Right hindlimb (tissue), 1 donor: ENCODE measurements around the gene SUPT6H.

Source experiments
- DNase-seq: peaks from one replicate; pipeline ENCODE4 v3.0.0-alpha.2; 2018

Gene SUPT6H

DNA sequence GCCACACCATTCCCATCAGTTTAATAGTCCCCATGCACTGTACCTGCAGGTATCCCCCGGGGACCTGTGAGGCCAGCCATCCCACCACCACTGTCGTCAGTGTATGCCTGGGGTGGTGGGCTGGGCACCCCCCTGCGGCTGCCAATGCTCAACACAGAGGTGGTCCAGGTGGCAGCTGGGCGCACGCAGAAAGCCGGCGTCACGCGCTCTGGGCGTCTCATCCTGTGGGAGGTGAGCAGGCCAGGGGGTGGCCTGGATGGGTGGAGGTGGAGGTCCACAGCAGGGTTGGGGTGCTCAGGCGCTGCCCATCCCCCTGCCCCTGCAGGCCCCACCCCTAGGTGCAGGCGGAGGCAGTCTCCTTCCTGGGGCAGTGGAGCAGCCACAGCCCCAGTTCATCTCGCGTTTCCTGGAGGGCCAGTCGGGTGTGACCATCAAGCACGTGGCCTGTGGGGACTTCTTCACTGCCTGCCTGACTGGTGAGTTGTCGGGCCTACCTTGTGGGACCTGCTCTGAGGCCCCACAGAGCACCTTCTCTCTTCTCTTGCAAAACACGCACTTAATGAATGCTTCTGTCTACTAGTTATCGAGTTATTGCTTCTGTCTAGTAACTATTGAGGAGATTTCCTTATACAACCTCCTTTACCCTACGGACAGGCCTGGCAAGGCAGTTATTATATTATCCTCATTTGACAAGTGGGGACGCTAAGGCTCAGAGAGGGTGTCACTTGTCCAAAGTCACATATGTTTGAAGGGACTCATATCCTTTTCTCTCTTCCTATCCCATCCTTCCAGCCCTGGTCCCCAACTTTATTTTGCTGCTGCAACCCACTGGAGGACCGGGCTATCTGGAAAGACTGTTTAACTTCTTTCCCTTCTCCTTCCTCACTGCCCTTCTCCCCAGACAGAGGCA, 76.0 kb downstream of the SUPT6H start:
- DNase-seq: no peak

DNA sequence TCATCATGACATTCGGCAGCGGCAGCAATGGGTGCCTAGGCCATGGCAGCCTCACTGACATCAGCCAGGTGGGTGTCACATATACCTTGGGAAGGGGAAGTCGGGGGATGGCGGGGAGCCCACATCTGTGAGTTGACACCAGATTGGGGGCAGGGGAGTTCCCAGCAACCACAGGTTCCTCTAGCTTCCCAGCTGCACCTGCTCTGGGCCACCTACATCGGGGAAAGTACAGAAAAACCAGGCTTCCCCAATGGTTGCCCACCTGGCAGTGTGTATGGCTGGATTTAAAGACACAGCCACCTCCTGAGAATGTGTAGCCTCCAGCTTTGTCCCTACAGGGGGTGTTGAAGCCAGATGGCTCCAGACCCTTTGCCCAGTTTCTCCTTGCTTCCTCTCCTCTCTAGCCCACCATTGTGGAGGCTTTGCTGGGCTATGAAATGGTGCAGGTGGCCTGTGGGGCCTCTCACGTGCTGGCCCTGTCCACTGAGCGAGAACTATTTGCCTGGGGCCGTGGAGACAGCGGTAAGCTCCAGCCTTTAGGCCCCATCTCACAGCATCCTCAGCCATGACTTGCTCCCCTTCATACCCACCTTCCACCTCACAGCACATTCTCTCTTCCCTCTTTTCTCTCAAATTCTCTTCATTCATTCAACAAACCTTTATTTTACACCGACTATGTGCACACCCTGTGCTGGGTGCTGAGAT, 76.8 kb downstream of the SUPT6H start:
- DNase-seq: no peak

DNA sequence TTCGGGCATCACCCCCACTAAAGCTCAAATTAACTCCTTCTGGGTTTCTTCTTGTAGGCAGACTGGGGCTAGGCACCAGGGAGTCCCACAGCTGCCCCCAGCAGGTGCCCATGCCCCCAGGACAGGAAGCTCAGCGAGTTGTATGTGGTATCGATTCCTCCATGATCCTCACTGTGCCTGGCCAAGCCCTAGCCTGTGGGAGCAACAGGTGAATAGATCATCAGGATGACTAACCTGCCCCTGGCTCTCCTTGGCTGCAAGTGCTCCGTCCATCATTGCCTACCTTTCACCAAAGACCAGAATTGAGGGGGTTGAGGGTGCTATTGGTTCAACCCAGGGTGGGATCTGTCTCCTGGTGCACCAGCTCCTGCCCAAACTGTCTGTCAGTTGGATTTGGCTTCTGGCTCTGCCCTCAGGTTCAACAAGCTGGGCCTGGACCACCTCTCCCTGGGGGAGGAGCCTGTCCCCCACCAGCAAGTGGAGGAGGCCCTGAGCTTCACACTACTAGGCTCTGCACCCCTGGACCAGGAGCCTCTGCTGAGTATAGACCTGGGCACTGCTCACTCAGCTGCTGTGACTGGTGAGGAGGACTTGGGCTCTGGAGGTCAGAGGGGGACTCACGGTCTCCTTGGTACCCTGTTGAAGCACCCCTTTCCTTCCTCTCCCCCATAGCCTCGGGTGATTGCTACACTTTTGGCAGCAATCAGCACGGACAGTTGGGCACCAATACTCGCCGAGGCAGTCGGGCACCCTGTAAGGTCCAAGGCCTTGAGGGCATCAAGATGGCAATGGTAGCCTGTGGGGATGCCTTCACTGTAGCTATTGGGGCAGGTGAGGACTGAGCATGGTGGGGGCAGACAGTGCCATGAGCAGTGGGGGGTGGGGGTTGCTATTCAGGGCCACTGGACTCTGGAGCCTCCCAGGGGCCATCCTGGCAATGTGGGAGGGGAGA, 78.7 kb downstream of the SUPT6H start:
- no peak for DNase-seq

DNA sequence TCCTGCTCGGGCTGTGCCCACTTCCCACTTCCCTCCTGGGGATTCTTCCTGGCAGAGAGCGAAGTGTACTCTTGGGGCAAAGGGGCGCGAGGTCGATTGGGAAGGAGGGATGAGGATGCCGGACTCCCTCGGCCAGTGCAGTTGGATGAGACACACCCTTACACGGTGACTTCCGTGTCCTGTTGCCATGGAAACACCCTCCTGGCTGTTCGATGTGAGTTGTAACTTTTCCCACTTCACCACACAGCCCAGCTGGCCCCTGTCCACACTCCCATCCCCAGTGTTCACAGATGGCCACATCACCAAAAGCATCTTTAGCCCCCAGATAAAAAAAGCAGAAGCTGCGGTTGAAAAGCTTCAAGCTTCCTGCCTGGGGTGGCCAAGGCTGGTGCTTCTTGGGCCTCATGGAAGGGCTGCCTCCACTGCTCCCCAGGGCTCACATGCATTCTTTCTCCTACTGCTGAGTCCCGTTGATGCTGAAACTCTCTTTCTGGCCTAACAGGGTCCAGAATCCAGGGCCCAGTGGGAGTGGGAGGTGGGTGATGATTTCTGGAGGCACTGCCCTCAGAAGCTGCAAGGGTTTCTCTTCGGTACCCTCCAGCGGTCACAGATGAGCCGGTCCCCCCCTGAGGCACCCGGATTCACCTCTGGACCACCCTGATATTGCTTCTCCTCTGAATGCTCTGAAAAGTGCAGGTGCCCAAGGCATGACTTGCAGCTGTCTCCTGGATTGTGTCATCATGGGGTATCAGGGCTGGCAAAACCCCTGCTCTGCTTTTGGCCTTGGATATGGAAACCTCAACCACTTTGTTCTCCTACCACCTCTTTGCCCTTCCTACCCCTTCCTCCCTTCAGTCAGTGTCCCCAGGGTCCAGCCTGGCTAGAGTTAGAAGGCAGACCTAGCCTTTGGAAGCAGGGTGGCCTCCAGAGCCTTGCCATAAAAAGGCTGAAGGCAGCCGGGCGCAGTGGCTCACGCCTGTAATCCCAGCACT, 79.6 kb downstream of the SUPT6H start:
- DNase-seq: no peak

DNA sequence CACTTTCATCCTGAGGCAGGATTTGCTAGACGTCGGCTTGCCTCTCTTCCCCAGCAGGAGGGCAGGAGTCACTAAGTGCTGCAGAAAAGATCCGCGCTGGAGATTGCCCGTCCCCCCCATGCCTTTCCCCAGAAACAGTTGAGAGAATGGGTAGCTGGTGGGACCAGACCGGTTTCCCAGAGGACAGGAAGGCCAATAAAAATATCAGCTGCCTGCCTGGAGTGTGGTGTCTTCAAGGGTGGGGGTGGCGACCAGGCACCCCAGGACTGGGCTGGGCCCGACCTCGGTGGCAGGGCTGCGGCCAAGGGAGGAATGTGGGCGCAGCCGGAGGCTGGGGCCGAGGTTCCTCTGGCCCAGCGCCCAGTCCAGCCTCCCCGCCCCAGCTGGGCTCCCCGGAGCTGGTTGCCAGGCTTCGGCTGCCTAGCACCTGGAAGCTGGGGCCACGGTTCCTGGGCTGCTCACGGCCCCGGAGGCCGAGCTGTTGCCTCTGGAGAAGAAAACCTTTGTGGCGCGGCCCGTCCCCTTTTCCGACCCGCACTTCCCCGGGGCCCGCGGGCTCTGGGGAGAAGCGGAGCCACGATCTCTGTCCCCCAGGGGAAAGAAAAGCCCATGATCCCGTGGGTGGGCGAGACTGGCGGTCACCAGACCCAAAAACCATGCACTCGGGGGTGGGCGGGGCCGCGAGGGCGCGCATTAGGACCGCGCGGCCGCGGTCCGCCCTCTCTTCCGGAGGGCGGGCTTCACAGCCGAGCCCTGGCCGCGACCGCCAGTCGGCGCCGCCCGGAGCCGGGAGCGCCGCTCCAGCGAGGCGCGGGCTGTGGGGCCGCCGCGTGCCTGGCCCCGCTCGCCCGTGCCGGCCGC, 81.5 kb downstream of the SUPT6H start, which contains the start of gene TRAF4:
TRAF4 (plus strand) TSS at position 769 of the 861 bp plus-strand sequence. CDS start 102 bp downstream, outside the sequence.
- DNase-seq: peak; percentile 88

DNA sequence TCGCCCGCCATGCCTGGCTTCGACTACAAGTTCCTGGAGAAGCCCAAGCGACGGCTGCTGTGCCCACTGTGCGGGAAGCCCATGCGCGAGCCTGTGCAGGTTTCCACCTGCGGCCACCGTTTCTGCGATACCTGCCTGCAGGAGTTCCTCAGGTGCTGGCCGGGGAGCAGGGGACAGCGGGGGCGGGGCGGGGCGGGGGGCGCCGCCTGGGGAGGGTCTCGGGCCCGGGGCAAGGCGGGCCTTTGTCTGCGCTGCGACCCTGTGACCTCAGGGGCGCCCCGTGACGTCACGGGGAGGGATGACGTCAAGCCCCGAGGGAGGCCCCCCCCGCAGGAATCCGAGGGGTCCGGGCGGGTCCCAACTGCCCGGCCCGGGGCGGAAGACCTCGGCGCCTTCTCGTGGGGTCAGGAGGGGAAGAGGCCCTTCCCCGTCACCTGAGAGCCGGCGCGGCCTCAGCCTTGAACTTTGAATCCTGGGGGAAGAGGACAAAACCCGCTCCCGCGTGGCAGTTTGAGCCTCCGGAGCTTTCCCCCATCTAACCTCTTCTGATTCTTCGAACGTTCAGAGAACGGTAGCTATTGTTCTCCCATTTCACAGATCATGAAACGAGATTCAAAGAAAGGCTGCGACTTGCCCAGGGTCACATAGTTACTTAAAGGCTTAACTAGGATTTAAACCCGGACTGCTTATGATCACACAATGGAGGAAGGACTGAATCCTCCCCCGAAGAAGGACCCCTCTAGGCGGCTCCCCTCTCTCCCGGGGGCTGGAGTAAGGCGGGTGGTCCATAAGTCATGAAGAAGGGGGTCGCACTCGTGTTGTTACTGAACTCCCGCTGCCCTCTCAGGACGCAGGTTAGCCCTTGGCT, 82.3 kb downstream of the SUPT6H start:
- DNase-seq: peak; percentile 77

DNA sequence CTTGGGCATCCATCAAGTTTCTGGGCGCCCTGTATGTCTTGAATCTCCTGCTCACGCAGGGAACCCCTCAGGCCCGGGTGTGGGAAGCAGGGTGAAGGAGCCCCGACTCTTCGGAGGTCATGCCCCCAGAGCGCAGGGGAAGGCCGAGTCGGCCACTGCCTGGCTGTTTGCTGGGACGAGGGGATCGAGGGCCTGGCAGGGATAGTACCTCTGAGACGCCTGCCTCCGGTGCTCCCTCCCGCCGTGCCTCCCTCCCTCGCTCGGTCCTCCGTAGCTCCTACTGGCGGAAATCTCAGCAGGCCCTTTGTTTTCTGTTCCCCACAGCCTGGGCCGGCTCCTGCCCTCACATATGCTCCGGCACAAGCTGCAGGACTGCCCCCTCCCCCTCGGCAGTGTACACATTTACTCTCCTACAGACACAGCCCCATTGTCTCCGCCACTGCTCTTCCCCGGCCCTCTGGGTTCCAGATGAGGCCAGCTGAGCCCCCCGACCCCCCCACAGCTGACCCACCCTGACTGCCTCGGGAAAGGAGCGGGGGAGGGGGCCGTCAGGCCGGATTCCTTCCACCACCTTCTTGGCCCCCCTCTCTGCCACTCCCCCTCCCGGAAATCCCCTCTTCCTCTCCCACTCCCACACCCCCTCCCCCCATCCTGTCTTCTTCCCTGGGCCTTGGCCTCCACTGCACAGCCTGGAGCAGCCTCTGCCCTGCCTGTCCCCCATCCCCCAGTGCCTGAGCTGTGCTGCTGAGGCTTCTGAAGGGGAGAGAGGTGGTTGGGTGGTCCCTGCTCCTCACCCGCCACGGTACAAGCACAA, 83.2 kb downstream of the SUPT6H start:
- DNase-seq: peak; percentile 81

DNA sequence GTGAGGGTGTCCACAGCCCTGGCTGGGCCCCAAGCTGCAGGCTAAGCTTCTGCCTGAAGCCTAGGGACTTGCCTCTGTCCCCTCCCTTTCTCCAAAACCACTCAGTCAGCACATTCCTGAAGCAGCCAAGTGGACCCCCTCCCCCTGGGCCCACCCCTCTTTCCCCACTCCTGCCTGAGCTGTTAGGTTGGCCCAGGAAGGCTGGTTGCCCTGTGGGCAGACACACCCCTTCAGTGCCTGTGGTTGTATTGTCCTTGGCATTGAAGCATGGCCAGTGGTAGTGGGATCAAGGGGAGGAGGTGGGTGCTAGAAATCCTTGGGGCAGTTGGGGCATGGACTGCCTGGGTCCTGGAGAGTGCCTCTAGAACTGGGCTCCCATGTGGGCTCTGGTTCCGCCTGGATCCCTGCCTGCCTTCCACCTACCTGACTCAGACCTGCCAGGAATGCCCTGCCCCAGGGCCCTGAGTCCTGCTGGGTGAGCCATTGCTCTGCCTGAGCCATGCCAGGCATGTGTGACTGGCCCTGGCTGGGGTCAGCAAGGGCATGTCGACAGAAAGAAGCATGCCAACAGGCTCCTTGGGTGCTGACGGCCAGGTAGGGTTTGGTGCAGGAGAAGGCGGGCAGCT, 83.9 kb downstream of the SUPT6H start:
- no peak for DNase-seq

DNA sequence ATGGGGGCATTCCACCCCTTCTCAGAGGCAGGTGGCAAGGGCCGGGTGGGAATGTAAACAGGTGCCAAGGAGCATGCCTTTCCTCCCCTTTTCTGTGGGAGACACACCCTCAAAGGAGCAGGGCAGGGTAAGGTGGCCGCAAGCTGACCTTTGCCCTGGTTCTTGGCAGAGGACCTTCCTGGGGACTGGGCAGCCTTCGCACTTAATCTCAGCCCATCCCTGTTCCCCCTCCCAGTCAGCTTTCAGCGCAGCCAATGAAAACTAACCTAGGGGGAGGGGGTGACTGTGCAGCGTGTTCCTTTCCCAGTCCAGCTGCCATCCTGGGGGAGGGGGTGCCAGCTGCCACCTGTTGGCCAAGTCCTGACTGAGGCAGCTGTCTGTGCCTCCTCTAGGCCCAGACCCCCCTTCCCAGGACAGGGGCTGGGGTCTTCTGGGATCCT, 84.6 kb downstream of the SUPT6H start:
- DNase-seq: peak; percentile 87

DNA sequence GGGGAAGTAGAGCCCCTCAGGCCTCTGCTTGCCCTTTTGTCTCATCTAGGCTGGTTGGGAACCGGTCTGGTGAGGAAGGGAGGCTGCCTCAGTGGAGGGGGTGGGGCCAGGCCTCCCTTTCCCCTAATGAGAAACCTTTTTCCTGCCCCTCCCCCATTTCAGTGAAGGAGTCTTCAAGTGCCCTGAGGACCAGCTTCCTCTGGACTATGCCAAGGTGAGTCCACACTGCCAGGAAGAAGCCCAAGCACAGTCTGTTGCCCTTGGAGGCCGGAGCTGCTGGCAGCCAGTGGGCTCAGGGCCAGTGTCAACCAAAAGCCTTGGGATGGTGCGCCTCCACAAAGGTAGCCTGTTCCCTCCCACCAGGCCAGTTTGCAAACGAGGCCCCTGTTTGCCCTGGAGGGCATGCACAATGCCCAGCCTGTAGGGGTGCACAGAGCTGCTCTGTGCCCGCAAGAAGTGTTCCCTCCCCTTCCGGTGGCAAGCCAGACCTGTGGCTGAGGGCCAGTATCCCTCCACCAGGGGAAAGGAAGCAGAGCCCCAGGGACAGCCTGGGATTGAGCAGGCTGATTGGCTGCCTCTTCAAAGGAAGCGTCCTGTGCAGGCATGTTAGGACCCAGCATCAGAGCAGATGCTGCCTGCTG, 85.2 kb downstream of the SUPT6H start:
- DNase-seq: peak; percentile 76

DNA sequence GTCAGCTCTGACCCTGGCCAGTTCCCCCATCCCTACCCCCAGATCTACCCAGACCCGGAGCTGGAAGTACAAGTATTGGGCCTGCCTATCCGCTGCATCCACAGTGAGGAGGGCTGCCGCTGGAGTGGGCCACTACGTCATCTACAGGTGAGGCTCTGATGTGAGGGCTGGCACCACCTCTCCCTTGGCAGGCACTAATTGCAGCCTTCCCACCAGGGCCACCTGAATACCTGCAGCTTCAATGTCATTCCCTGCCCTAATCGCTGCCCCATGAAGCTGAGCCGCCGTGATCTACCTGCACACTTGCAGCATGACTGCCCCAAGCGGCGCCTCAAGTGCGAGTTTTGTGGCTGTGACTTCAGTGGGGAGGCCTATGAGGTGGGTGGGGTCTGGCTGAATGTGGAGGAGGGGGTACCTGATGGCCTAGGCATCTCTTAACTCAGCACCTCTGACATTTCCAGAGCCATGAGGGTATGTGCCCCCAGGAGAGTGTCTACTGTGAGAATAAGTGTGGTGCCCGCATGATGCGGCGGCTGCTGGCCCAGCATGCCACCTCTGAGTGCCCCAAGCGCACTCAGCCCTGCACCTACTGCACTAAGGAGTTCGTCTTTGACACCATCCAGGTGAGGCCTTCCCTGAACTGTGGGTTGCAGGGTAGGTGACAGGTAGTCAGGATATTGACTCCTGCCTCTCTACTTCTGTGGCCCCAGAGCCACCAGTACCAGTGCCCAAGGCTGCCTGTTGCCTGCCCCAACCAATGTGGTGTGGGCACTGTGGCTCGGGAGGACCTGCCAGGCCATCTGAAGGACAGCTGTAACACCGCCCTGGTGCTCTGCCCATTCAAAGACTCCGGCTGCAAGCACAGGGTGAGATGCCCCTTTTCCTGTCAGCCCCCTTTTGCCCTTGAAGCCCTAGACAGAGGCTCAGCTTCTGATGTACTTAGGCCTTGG, 86.1 kb downstream of the SUPT6H start:
- DNase-seq: no peak

DNA sequence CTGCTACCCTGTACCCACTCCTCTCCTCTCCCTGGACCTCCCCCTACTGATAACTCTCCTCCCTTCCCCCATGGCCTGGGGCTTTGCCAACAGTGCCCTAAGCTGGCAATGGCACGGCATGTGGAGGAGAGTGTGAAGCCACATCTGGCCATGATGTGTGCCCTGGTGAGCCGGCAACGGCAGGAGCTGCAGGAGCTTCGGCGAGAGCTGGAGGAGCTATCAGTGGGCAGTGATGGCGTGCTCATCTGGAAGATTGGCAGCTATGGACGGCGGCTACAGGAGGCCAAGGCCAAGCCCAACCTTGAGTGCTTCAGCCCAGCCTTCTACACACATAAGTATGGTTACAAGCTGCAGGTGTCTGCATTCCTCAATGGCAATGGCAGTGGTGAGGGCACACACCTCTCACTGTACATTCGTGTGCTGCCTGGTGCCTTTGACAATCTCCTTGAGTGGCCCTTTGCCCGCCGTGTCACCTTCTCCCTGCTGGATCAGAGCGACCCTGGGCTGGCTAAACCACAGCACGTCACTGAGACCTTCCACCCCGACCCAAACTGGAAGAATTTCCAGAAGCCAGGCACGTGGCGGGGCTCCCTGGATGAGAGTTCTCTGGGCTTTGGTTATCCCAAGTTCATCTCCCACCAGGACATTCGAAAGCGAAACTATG, 87.0 kb downstream of the SUPT6H start:
- DNase-seq: no peak

DNA sequence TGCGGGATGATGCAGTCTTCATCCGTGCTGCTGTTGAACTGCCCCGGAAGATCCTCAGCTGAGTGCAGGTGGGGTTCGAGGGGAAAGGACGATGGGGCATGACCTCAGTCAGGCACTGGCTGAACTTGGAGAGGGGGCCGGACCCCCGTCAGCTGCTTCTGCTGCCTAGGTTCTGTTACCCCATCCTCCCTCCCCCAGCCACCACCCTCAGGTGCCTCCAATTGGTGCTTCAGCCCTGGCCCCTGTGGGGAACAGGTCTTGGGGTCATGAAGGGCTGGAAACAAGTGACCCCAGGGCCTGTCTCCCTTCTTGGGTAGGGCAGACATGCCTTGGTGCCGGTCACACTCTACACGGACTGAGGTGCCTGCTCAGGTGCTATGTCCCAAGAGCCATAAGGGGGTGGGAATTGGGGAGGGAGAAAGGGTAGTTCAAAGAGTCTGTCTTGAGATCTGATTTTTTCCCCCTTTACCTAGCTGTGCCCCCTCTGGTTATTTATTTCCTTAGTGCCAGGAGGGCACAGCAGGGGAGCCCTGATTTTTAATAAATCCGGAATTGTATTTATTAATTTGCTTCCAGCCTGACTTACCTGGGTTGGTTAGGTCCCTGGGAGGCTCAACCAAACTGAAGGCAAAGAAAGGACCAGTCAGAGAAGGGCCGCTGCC, 87.6 kb downstream of the SUPT6H start:
- no peak for DNase-seq

DNA sequence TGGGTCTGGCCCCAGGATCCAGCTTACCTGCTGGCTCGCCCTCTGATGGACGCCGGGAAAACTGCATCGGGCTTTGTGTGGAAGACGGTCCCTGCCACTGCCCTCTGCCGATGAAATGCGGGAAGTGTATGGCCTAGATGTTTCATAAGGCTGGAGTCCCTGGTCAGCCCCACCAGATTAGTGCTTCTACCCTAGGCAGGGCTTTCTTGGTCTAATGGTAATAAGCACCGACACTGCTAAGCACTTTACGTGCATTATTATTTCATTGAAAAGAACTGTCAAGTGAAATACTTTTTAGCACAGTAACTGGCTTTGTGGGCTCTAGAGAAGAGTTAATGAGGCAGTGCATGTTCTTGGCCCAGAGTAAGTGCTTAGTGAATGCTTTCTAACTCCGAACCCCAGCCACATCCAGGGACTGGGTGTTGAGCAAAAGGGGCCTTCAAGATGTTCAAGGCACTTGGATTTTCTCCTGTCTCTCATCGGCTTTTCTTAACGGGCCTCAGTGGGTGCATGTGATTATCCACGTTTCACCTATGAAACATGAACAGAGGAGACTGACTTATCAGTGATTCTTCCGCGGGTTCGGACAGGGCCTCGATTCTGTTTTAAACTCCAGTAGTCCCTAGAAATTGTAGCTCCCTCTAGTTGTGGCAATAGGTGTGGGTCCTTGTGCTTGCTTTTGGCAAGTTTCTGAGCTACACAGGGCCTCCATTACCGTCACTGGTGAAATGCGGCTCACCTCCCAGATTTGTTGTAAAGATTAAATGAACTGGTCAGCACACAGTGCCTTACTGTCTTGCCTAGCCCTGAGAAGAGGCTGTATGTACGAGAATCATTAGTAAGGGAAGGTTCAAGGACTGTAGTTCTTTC, 88.4 kb downstream of the SUPT6H start:
- peak; percentile 93 for DNase-seq
